Left hindlimb (tissue), 1 donor: ENCODE measurements around the gene PTH1R.

Source experiments
- DNase-seq: peaks from one replicate; pipeline ENCODE4 v3.0.0-alpha.2; 2018

Gene PTH1R

DNA sequence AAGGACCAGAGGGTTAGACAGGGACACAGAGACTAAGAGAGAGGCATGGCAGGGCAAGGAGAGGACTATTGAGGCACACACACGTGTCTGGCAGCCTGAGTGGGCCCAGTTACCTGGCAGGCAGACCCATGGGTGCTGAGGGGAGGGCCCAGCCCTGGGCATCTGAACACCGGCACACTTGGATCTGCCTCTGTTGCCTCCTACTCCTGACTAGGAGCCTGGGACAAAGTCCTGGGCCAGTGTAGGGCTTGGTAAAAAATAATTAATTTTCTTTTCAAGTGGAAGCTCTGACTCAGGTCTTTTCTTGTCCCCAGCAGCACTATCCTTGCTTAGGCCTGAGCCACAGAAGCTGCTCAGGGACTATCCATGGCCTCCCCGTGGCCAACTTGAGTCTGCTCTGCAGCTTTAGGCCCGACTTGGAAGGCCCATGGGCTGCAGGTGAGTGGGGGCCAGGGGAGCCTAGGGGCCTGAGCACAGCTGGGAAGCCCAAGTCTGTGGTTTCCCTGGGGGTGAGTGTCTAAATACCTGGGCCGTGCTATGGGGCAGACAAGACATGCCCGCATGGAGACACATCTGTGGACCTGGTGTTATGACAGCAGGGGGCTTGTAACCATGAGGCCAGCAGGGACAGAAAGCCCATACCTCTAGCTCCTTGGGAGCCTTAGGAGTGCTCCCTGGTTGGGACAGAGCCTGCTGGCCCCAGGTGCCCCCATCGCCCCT lies at the start of gene PTH1R:
Gene PTH1R (plus strand): TSS at position 316 of the 720 bp plus-strand sequence. CDS start 5,839 bp downstream, outside the sequence.
- no peak for DNase-seq

GRCh38 chr3:46829699-46830208 lies 47.8 kb upstream of the PTH1R start:
- DNase-seq = no peak

- DNase-seq = no peak
These were observed 46.7 kb upstream of the PTH1R start for GRCh38 chr3:46830801-46831200.

- DNase-seq = no peak
These were observed 46.2 kb upstream of the PTH1R start for GRCh38 chr3:46831316-46831715.

DNA sequence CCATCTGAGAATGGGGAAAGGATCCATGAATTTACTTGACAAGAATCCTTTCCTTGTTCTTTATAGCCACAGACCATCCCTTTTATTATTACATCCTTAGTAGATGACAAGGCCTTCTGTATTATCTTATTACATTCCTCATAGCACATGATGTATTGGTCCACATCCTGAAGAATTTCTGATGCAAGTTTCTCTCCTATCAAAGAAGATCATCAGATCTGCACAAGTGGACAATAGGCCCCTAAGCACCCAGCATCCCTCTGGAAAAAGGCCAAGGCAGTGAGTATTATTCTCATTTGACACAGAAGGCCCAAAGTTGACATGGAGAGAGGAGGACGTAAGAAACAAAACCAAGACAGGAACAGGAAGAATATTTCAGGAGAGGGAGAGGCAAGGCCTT lies 45.7 kb upstream of the PTH1R start:
- DNase-seq = no peak

GRCh38 chr3:46833346-46834300 lies 43.9 kb upstream of the PTH1R start:
- DNase-seq = no peak

GRCh38 chr3:46835054-46835453 lies 42.5 kb upstream of the PTH1R start:
- no peak for DNase-seq

DNA sequence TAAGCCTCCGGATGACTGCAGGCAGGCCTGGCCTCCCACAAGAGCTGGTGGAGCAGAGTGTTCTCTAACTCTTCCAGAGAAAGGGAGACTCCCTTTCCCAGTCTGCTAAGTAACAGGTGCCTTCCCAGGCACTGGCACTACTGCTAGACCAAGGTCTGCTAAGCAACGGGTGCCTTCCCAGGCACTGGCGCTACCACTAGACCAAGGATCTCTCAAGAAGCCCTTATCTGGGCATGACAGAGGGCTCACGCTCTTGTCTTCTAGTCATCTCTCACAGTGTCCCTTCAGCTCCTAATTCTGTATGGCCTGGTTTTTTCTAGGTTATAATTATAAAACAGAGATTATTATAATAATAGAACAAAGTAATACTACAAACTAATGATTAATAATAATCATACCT lies 42.0 kb upstream of the PTH1R start:
- no peak for DNase-seq

DNA sequence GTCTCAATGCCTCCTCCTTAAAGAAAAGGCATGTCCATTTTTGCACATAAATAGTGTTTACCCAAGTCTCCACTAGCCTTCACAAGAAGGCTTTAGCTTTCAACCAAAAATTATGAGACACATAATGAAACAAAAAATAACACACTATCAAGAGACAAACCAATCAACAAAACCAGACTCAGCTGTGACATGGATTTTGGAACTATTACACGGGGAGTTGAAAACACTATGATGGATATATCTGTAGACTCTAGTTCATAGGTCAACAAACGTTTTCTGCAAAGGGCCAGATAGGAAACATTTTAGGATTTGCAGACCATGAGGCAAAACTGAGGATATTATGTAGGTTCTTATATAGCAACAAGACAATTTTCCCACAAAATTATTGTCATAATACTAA lies 39.2 kb upstream of the PTH1R start:
- no peak for DNase-seq

DNA sequence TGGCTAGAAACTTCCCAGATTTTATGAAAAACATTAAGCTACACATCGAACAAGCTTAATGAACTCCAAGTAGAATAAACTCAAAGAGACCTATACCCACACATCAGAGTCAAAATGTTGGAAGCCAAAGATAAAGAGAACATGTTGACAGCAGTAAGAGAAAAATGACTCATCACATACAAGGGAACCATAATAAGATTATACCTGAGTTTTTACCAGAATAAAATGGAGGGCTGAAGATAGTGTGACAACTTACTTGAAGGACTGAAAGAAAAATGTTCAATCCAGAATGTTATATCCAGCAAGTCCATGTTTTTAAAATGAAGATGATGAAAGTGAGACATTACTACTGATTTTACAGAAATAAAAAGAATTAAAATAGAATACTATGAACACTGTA lies 37.0 kb upstream of the PTH1R start:
- no peak for DNase-seq

- DNase-seq = no peak
These were observed 34.0 kb upstream of the PTH1R start for GRCh38 chr3:46843508-46843907.

DNA sequence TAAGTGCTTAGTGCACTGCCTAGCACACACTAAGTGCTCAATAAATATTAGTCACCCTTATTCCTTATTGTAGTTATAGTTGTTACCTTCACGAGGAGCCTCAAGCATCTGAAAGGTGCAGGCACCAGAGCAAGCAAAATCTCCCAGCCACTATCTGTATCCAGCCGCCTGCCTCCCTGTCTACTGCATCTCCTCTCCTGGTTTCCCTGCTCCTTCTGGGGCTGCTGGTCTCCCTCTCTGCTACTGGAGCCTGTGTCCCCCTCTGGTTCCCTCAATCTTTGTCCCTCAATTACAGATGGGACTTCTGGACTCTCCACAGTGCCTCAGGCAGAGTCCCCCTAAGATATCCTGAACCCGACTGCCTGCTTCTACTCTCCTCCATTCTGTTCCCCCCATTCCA lies 33.1 kb upstream of the PTH1R start:
- DNase-seq = no peak

DNA sequence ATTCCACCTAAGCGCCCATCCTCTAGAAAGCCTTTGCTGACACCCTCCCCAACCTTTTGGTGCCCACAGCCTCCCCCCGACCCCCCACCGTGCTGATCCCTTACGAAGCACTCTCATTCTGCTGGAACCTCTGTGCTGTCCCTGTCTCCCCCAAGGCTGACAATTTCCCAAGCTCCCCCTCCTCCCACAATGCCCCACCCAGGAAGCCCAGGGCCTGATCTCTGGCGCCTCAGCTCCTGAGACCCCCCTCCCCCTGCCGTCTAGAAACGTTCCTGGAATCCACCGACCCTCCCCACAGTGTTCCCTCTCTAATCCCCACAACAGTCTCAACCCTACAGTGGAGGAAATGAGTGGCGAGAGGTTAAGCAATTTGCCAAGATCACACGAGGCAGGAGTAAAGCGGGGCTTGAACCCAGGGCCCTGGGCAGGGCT lies 32.6 kb upstream of the PTH1R start:
- no peak for DNase-seq

- DNase-seq = peak; percentile 88
These were observed 32.1 kb upstream of the PTH1R start for GRCh38 chr3:46845397-46845859.

DNA sequence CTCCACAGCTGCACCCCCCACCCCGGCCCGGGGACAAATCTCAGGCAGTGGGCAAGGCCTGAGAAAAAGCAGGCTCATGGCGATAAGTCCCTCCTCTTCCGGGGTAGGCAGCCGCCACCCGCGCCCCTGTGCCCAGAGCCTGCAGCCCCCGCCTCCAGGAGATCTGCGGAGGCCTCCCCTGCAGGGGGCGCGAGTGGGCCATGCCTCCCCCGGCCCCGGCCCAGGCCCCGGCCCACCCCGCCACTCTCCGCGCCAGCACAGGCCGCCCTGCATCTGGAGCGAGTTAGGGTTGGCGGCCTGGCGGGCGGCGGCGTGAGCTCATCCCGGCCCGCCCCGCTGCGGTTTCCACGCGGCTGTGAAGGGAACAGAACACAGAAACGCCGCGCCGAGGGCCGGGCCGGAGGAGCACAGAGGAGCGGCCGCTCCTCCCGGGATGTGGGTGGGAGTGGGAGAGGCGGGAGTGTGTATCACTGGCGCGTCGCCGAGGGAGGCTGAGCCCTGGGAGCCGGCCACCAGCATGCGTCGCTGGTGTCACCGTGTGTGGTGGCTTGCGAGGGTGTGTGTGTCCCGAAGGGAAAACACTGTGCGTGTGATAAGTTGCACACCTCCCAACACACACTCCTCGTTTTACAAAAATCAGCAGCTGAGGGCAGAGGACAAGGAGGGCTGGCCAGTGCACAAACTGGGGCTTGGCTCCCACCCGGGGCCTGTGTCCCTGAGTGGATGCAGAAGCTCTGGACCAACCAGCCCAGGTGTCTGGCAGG lies 31.5 kb upstream of the PTH1R start:
- DNase-seq = peak; percentile 94

- DNase-seq = no peak
These were observed 30.6 kb upstream of the PTH1R start for GRCh38 chr3:46846624-46847542.

DNA sequence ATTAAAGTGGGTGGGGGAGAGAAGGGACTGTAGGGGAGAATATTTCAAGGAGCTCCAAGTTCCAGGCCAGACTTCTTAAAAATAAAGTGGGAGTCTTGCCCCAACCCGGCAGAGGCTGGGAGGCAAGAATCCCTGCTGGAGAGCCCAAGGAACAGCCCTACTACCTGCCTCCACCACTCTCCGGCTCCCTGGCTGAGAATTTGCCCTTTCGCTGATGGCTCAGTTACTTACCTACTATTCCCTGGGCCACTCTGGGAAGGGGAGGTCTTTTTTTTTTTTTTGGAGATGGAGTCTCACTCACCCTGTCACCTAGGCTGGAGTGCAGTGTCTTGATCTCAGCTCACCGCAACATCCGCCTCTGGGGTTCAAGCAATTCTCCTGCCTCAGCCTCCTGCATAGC lies 29.8 kb upstream of the PTH1R start:
- DNase-seq = no peak

DNA sequence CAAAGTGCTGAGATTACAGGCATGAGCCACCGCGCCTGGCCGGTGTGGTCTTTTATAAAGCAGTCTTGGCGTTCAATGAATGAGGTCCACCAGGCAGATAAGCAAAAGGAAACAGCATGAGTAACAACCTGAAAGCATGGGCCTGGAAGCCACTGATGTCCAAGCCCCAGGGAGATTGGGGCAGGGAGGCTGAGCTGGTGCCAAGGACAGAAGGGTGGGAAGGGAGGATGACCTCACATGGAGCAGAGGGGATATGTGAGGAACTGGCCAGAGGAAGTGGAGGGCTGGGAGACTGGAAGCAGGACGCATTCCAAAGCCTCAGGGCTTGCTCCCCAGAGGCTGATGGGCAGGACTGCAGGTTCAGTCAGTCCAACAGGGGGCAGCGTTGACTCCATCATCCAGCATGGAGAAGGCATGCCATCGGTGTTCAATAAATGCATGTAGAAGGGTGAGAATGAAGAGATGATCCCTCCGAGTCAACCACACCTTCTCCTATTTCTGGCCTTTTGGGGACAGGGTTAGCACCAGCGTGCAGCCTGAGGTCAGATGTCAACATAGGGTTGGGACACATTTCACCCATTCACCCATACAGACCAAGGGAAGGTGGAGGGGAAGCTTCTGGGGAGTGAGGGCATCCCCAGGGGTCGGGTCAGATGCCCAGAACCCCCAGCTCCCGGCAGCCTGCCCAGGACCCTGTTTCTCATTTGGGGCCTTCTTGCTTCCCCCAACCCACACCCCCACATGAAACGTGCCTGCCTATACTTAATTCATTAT lies 29.1 kb upstream of the PTH1R start:
- DNase-seq = no peak

- DNase-seq = no peak
These were observed 28.4 kb upstream of the PTH1R start for GRCh38 chr3:46849045-46849631.

GRCh38 chr3:46849686-46850467 lies 27.6 kb upstream of the PTH1R start:
- DNase-seq = no peak
